Thyroid gland (tissue), 4 donors: ENCODE data around the gene HYPK. TPM values are rescaled to one million over a fixed set of nuclear protein-coding genes. Genes with fewer than 3 reads are reported as not detected.
A peak's percentile ranks its signal among the peaks of the same experiment; 100 is the strongest.

ENCODE experiments used
- DNase-seq, 2 donors: peaks; one replicate each; pipeline ENCODE4 v3.0.0-alpha.2; 2019
- H3K27ac ChIP-seq, 3 donors: fragments of 200-600 bp; sonication (generic); 1 replicate in 2 of 3; 2 replicates in 1 of 3; pipeline ENCODE4 v1.5.1; 2016 to 2019; ENCODE audit warnings: mild to moderate bottlenecking in 1 of 3, moderate library complexity in 1 of 3
- H3K27me3 ChIP-seq: fragments of 200-600 bp; sonication (generic); one replicate; pipeline ENCODE4 v1.5.1; 2019
- H3K36me3 ChIP-seq, 2 donors: fragments of 200-600 bp; sonication (generic); one replicate each; pipeline ENCODE4 v1.5.1; 2016 to 2019
- H3K4me1 ChIP-seq, 2 donors: fragments of 200-600 bp; sonication (generic); one replicate each; pipeline ENCODE4 v1.5.1; 2017 to 2019
- H3K4me3 ChIP-seq, 3 donors: fragments of 200-600 bp; sonication (generic); replicated peaks in 1 of 3; 1 replicate in 2 of 3; 2 replicates in 1 of 3; pipeline ENCODE4 v1.5.1; 2016; ENCODE audit warnings: mild to moderate bottlenecking in 1 of 3
- H3K9me3 ChIP-seq: fragments of 200-600 bp; sonication (generic); one replicate; pipeline ENCODE4 v1.5.1; 2017
- CTCF ChIP-seq, 6 experiments: fragments of 200-600 bp in 3 of 6; fragments of 450-650 bp in 3 of 6; sonication (generic) in 3 of 6; IDR thresholded peaks; one replicate each; pipeline ENCODE4 v1.5.1; 2016 to 2019; ENCODE audit warnings: antibody characterized with exemption in 6 of 6, mild to moderate bottlenecking in 2 of 6, inconsistent platforms in 1 of 6, moderate library complexity in 1 of 6
- POLR2A ChIP-seq, 2 donors: fragments of 450-650 bp; IDR thresholded peaks; one replicate each; pipeline ENCODE4 v1.6.1; 2017; ENCODE audit warnings: antibody characterized with exemption in 2 of 2, mild to moderate bottlenecking in 2 of 2, moderate library complexity in 1 of 2
- whole genome bisulfite sequencing, 2 donors: methylation state at CpG; one replicate each; pipeline ENCODE4 v1.1.5; 2017; 5-methylcytosine and 5-hydroxymethylcytosine counted together
- intact Hi-C: fragments of 100-400 bp; cut with DNase I; formaldehyde crosslinking; loops from one replicate; pipeline ENCODE4 v1.15.1; 2023
- total RNA-seq, 4 donors: library from RNA; depleted of rRNA; stranded (reverse); fragments of >200 nt; gene quantifications; one replicate each; pipeline ENCODE4 v1.2.3, GENCODE V29; 2016

HYPK gene
- total RNA-seq, 4 donors from 2014 or later, result 11.6 to 23.4 (median 12.5) TPM

DNA sequence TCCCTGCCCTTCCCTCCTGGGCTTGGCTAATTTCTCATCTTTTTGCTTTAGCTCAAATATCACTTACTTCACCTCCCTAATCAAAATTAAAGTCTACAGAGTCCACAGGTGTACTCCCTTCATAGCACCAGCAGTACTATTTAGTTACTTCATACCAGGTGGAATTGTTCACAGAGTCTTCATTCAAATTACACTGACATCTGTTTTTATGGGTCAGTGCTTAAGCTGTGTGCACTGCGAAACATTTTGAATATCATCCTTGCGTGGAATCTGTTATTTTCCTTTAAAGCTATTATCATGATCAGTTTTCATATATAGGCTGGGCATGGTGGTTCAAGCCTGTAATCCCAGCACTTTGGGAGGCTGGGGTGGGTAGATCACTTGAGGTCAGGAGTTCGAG is 11.0 kb upstream of the HYPK start:
- Histone ChIP-seq H3K4me3 (no peak overlapping the region), H3K27me3 (no peaks in the 10 kb centered on the region), H3K36me3 (peaks cover 8 to 10% of the 10 kb centered on the region in 2 donors), H3K9me3 (no peaks in the 10 kb centered on the region), H3K27ac (no peak overlapping the region), H3K4me1 (peaks cover 13 to 15% of the 10 kb centered on the region in 2 donors)
- 97 to 99% methylated on average over 3 of the region's 3 CpGs for WGBS, 2 donors
- no peak for DNase-seq
- TF ChIP-seq POLR2A (IDR thresholded peaks at IDR 0.05) (no peak), CTCF (IDR thresholded peaks at IDR 0.05) (no peak)
- intact Hi-C loops, result no loop called here

- Histone ChIP-seq H3K9me3 (no peaks in the 10 kb centered on the region), H3K4me3 (peak within 1 kb of the TSS; percentile 64 to 100 (median 85)), H3K27ac (peak within 1 kb of the TSS; percentile 86 to 96 (median 92)), H3K4me1 (peaks cover 16 to 27% of the 10 kb centered on the region in 2 donors), H3K27me3 (no peaks in the 10 kb centered on the region), H3K36me3 (peaks cover 13 to 16% of the 10 kb centered on the region in 2 donors)
- 0 to 1% methylated on average over 2 to 43 of the region's 66 CpGs for WGBS, 2 donors
- peak; percentile 100 for DNase-seq
- intact Hi-C loops, result no loop called here
- TF ChIP-seq POLR2A (IDR thresholded peaks at IDR 0.05) (peak; percentile 93 to 99), CTCF (IDR thresholded peaks at IDR 0.05) (peak in 1 of 6 experiments; percentile 23)
Measured at GRCh38 chr15:43791993-43792760, 8.2 kb upstream of the HYPK start, which contains the start of gene SERF2. SERF2 (plus strand) TSS chr15:43792320; CDS start chr15:43792377, 57 bp downstream.

- Histone ChIP-seq H3K27me3 (no peaks in the 10 kb centered on the region), H3K4me3 (peak overlapping the region; percentile 64 to 100 (median 85)), H3K36me3 (peaks cover 13 to 16% of the 10 kb centered on the region in 2 donors), H3K27ac (peak overlapping the region; percentile 86 to 96 (median 92)), H3K9me3 (no peaks in the 10 kb centered on the region), H3K4me1 (peaks cover 16 to 30% of the 10 kb centered on the region in 2 donors)
- no peak for TF ChIP-seq POLR2A (IDR thresholded peaks at IDR 0.05)
- no peak for TF ChIP-seq CTCF (IDR thresholded peaks at IDR 0.05)
- intact Hi-C loops, result no loop called here
- 3 to 7% methylated on average over 28 to 31 of the region's 33 CpGs for WGBS, 2 donors
- no peak for DNase-seq
Measured at GRCh38 chr15:43792761-43793476, 7.5 kb upstream of the HYPK start.

DNA sequence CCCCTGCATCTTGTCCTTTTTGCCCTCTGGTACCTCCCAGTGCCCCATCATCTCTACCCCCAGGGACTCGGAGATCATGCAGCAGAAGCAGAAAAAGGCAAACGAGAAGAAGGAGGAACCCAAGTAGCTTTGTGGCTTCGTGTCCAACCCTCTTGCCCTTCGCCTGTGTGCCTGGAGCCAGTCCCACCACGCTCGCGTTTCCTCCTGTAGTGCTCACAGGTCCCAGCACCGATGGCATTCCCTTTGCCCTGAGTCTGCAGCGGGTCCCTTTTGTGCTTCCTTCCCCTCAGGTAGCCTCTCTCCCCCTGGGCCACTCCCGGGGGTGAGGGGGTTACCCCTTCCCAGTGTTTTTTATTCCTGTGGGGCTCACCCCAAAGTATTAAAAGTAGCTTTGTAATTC is 6.8 kb upstream of the HYPK start:
- Histone ChIP-seq H3K27me3 (no peaks in the 10 kb centered on the region), H3K9me3 (no peaks in the 10 kb centered on the region), H3K36me3 (peaks cover 13 to 16% of the 10 kb centered on the region in 2 donors), H3K27ac (peak overlapping the region in 2 of 3 donors; percentile 92 to 96), H3K4me1 (peaks cover 23 to 37% of the 10 kb centered on the region in 2 donors), H3K4me3 (peak overlapping the region in 1 of 3 donors; percentile 85)
- intact Hi-C loops, result no loop called here
- no peak for TF ChIP-seq POLR2A (IDR thresholded peaks at IDR 0.05)
- TF ChIP-seq CTCF (IDR thresholded peaks at IDR 0.05), result no peak
- DNase-seq, result no peak
- 83 to 91% methylated on average over 10 of the region's 10 CpGs for WGBS, 2 donors
